ENCODE data around the gene PIM3. TPM values are rescaled to one million over a fixed set of nuclear protein-coding genes. Genes with fewer than 3 reads are reported as not detected.
"Not testable (repeated sequence)": the region's sequence is repeated elsewhere in the genome, so short reads cannot be mapped to it uniquely, and the experiment has no call there.

PIM3 gene
- total RNA-seq, 1 experiment from 2014 or later, result 58.2 TPM

DNA sequence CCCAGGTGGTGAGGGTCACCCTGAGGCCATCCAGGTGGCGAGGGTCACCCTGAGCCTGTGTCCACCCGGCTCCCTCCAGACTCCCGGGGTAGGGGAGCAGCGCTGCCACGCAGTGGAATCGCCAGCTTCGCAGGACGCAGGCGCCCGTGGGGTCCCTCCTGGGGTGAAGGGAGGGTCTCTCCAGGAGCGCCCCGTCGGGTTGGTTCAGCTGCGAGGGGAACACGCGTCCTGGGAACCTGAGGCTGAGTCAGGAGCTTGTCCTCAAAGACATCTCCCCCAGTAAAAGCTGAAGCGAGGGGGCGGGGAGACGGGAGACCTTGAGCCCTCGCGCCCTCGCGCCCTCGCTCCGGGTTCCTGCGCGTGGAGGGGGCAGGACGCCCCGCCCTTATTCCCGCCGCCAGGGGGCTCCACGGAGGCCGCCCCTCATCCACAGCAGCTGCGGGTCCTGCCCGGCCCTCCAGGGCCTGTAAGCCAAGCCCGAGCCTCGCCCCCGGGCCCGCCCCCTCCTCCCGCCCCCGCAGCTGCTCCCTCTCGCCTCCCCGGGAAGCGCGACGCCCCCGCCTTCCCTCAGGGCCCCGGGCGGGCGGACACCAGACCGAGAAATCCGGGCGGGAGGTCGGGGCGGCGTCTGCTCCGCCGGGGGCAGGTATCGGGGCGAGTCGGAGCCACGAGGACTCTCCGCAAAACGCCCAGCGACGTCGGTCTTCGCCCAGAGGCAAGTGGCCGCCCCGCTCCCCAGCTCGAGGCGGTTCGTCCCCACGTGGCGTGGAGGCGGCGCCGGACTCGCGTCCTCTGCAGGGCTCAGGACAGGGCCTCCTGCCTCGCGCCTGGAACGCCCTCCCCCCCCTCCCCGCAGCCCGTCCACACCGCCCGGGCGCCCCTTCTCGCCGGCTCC is 22.8 kb downstream of the PIM3 start:
- intact Hi-C loops (cut with micrococcal nuclease; ENCODE audit: unreplicated experiment), result no loop called here
- TF ChIP-seq, protein P1, sequence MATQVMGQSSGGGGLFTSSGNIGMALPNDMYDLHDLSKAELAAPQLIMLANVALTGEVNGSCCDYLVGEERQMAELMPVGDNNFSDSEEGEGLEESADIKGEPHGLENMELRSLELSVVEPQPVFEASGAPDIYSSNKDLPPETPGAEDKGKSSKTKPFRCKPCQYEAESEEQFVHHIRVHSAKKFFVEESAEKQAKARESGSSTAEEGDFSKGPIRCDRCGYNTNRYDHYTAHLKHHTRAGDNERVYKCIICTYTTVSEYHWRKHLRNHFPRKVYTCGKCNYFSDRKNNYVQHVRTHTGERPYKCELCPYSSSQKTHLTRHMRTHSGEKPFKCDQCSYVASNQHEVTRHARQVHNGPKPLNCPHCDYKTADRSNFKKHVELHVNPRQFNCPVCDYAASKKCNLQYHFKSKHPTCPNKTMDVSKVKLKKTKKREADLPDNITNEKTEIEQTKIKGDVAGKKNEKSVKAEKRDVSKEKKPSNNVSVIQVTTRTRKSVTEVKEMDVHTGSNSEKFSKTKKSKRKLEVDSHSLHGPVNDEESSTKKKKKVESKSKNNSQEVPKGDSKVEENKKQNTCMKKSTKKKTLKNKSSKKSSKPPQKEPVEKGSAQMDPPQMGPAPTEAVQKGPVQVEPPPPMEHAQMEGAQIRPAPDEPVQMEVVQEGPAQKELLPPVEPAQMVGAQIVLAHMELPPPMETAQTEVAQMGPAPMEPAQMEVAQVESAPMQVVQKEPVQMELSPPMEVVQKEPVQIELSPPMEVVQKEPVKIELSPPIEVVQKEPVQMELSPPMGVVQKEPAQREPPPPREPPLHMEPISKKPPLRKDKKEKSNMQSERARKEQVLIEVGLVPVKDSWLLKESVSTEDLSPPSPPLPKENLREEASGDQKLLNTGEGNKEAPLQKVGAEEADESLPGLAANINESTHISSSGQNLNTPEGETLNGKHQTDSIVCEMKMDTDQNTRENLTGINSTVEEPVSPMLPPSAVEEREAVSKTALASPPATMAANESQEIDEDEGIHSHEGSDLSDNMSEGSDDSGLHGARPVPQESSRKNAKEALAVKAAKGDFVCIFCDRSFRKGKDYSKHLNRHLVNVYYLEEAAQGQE (IDR thresholded peaks at IDR 0.05; ENCODE audit: insufficient read depth in 1 of 2, low read depth in 2 of 2, low read length in 1 of 2), result no peak
- TF ChIP-seq TCF7L2 (IDR thresholded peaks at IDR 0.05; ENCODE audit: low read depth, low read length), result no peak
- TF ChIP-seq, protein P2, sequence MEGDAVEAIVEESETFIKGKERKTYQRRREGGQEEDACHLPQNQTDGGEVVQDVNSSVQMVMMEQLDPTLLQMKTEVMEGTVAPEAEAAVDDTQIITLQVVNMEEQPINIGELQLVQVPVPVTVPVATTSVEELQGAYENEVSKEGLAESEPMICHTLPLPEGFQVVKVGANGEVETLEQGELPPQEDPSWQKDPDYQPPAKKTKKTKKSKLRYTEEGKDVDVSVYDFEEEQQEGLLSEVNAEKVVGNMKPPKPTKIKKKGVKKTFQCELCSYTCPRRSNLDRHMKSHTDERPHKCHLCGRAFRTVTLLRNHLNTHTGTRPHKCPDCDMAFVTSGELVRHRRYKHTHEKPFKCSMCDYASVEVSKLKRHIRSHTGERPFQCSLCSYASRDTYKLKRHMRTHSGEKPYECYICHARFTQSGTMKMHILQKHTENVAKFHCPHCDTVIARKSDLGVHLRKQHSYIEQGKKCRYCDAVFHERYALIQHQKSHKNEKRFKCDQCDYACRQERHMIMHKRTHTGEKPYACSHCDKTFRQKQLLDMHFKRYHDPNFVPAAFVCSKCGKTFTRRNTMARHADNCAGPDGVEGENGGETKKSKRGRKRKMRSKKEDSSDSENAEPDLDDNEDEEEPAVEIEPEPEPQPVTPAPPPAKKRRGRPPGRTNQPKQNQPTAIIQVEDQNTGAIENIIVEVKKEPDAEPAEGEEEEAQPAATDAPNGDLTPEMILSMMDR (IDR thresholded peaks at IDR 0.05), result peak; percentile 46
- TF ChIP-seq SIN3A (IDR thresholded peaks at IDR 0.05; ENCODE audit: borderline replicate concordance, insufficient read depth, low read depth, low read length), result no peak
- TF ChIP-seq POLR2AphosphoS5 (IDR thresholded peaks at IDR 0.05; ENCODE audit: low read depth, low read length), result no peak
- DNase-seq (ENCODE audit: low read depth, low spot score) (no peak), ATAC-seq (peak; percentile 17; the same call in 1 of the 2 replicates)
- H3K4me3 ChIP-seq (ENCODE audit: low read depth in 2 of 2, low read length in 2 of 2), result no peak overlapping the region
- no peaks in the 10 kb centered on the region for H3K9me3 ChIP-seq (ENCODE audit: control insufficient read depth, insufficient read depth, low read depth, low read length)
- no peak overlapping the region for H3K27ac ChIP-seq (ENCODE audit: low read length)
- no peaks in the 10 kb centered on the region for H3K4me1 ChIP-seq (ENCODE audit: control insufficient read depth, insufficient read depth, low read length)
- POLR2A ChIA-PET, result interaction anchor here (0.6 kb wide), 1 partner anchor 54 kb away, joined by 3 read pairs; no protein-coding TSS in a partner anchor
- H3K27me3 ChIP-seq (ENCODE audit: control insufficient read depth, insufficient read depth, low read length), result no peaks in the 10 kb centered on the region
- no peaks in the 10 kb centered on the region for H3K36me3 ChIP-seq (ENCODE audit: control insufficient read depth, insufficient read depth, low read length)
- in situ Hi-C loops (cut with HindIII; ENCODE audit: low pct_unique_long_range_greater_than_20kb, low sequenced_read_pairs), result no loop called here
- BruUV-seq (replicated peaks), result no TSS peak
- CTCF ChIA-PET, result interaction anchor here (1.0 kb wide), 1 partner anchor 47 kb away, joined by 3 read pairs; no protein-coding TSS in a partner anchor

DNA sequence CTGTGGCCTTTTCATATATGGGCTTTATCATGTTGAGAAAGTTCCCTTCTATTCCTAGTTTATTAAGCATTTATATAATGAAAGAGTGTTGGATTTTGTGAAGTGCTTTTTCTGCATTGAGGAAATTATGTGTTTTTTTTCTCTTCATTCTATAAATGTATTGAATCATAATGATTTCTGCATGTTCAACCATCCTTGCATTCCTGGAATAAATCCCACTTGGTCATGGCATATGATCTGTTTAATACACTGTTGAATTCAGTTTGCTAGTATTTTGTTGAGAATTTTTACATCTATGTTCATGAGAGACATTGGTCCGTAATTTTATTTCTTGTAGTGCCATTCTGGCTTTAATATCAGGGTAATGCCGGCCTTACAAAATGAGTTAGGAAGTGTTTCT is 25.8 kb downstream of the PIM3 start:
- no peaks in the 10 kb centered on the region for H3K27me3 ChIP-seq (ENCODE audit: control insufficient read depth, insufficient read depth, low read length)
- no TSS peak for BruUV-seq (replicated peaks)
- no peaks in the 10 kb centered on the region for H3K36me3 ChIP-seq (ENCODE audit: control insufficient read depth, insufficient read depth, low read length)
- no peak overlapping the region for H3K27ac ChIP-seq (ENCODE audit: low read length)
- H3K9me3 ChIP-seq (ENCODE audit: control insufficient read depth, insufficient read depth, low read depth, low read length), result no peaks in the 10 kb centered on the region
- intact Hi-C loops (cut with micrococcal nuclease; ENCODE audit: unreplicated experiment), result no loop called here
- POLR2A ChIA-PET, result no interaction called here
- CTCF ChIA-PET, result no interaction called here
- in situ Hi-C loops (cut with HindIII; ENCODE audit: low pct_unique_long_range_greater_than_20kb, low sequenced_read_pairs), result no loop called here
- TF ChIP-seq, protein P2 (IDR thresholded peaks at IDR 0.05), result no peak
- TF ChIP-seq SIN3A (IDR thresholded peaks at IDR 0.05; ENCODE audit: borderline replicate concordance, insufficient read depth, low read depth, low read length) (no peak), POLR2AphosphoS5 (IDR thresholded peaks at IDR 0.05; ENCODE audit: low read depth, low read length) (no peak), TCF7L2 (IDR thresholded peaks at IDR 0.05; ENCODE audit: low read depth, low read length) (no peak)
- TF ChIP-seq, protein P1 (IDR thresholded peaks at IDR 0.05; ENCODE audit: insufficient read depth in 1 of 2, low read depth in 2 of 2, low read length in 1 of 2), result no peak
- H3K4me1 ChIP-seq (ENCODE audit: control insufficient read depth, insufficient read depth, low read length), result no peaks in the 10 kb centered on the region
- H3K4me3 ChIP-seq (ENCODE audit: low read depth in 2 of 2, low read length in 2 of 2), result no peak overlapping the region
- no peak for DNase-seq (ENCODE audit: low read depth, low spot score)
- no peak for ATAC-seq

DNA sequence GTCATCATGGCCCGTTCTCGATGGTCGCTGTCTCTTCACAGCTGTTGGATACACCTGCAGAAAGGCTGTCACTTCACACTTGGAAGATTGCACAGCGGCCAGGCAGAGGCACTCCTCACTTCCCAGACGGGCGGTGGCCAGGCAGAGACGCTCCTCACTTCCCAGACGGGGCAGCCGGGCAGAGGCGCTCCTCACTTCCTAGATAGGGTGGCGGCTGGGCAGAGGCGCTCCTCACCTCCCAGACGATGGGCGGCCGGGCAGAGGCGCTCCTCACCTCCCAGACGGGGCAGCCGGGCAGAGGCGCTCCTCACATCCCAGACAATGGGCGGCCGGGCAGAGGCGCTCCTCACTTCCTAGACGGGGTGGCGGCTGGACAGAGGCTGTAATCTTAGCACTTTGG is 29.3 kb downstream of the PIM3 start:
- BruUV-seq (replicated peaks), result not testable (repeated sequence)

More for the DNA sequence above, 29.3 kb downstream of the PIM3 start:
- H3K27ac ChIP-seq (ENCODE audit: low read length); H3K4me1 ChIP-seq (ENCODE audit: control insufficient read depth, insufficient read depth, low read length); H3K36me3 ChIP-seq (ENCODE audit: control insufficient read depth, insufficient read depth, low read length); H3K9me3 ChIP-seq (ENCODE audit: control insufficient read depth, insufficient read depth, low read depth, low read length); CTCF ChIA-PET; ATAC-seq; DNase-seq (ENCODE audit: low read depth, low spot score); H3K4me3 ChIP-seq (ENCODE audit: low read depth in 2 of 2, low read length in 2 of 2); H3K27me3 ChIP-seq (ENCODE audit: control insufficient read depth, insufficient read depth, low read length); in situ Hi-C loops (cut with HindIII; ENCODE audit: low pct_unique_long_range_greater_than_20kb, low sequenced_read_pairs); POLR2A ChIA-PET: not testable (repeated sequence)
- intact Hi-C loops (cut with micrococcal nuclease; ENCODE audit: unreplicated experiment), result loop anchor here (5.0 kb wide), 1 partner anchor 37 kb away; no protein-coding TSS in a partner anchor
